ENCODE results near the gene LMX1A. TPM values are rescaled to one million over a fixed set of nuclear protein-coding genes. Genes with fewer than 3 reads are reported as not detected.

LMX1A gene
- polyA plus RNA-seq, 3 donors: not detected

- Mint-ChIP-seq H3K36me3 (no peaks in the 10 kb centered on the region), H3K9me3 (peaks cover 0 to 17% (median 4%) of the 10 kb centered on the region in 7 donors), H3K4me1 (peaks cover 8% of the 10 kb centered on the region), H3K4me3 (peak overlapping the region in 1 of 2 donors; percentile 83), H3K27me3 (ENCODE audit: low read depth in 3 of 3) (peaks cover 86 to 97% (median 92%) of the 10 kb centered on the region in 3 donors), H3K27ac (no peak overlapping the region)
- Histone ChIP-seq H3K27me3 (ENCODE audit: control insufficient read depth in 2 of 2, insufficient read depth in 2 of 2, low read length in 2 of 2) (peaks cover 79 to 96% of the 10 kb centered on the region in 2 donors), H3K9me3 (replicated peaks in 1 of 2; ENCODE audit: control insufficient read depth in 1 of 2, insufficient read depth in 1 of 2, low read length in 2 of 2) (peaks cover 0 to 44% of the 10 kb centered on the region in 2 donors), H3K4me2 (replicated peaks; ENCODE audit: extremely low read depth, low read length, poor library complexity, severe bottlenecking) (no peak overlapping the region), H3K79me2 (ENCODE audit: insufficient read depth, low read length) (no peaks in the 10 kb centered on the region), H2AFZ (ENCODE audit: insufficient read depth, low read depth, low read length, poor library complexity, severe bottlenecking) (no peak overlapping the region), H3K4me1 (ENCODE audit: control insufficient read depth in 1 of 2, insufficient read depth in 2 of 2, low read length in 2 of 2) (no peaks in the 10 kb centered on the region), H3K36me3 (replicated peaks in 1 of 2; ENCODE audit: control insufficient read depth in 1 of 2, insufficient read depth in 2 of 2, low read length in 2 of 2) (no peaks in the 10 kb centered on the region), H4K20me1 (ENCODE audit: insufficient read depth, low read length) (no peaks in the 10 kb centered on the region), H3K4me3 (replicated peaks in 1 of 3; ENCODE audit: low read depth in 2 of 3, low read length in 3 of 3) (no peak overlapping the region), H3K27ac (ENCODE audit: low read depth in 1 of 2, low read length in 2 of 2) (no peak overlapping the region), H3K9ac (ENCODE audit: insufficient read depth, low read length, poor library complexity, severe bottlenecking) (no peak overlapping the region)
- intact Hi-C loops (cut with micrococcal nuclease): no loop called here
- WGBS (ENCODE audit: insufficient coverage): 6% methylated on average over 41 of the region's 53 CpGs
- TF ChIP-seq, protein P1, sequence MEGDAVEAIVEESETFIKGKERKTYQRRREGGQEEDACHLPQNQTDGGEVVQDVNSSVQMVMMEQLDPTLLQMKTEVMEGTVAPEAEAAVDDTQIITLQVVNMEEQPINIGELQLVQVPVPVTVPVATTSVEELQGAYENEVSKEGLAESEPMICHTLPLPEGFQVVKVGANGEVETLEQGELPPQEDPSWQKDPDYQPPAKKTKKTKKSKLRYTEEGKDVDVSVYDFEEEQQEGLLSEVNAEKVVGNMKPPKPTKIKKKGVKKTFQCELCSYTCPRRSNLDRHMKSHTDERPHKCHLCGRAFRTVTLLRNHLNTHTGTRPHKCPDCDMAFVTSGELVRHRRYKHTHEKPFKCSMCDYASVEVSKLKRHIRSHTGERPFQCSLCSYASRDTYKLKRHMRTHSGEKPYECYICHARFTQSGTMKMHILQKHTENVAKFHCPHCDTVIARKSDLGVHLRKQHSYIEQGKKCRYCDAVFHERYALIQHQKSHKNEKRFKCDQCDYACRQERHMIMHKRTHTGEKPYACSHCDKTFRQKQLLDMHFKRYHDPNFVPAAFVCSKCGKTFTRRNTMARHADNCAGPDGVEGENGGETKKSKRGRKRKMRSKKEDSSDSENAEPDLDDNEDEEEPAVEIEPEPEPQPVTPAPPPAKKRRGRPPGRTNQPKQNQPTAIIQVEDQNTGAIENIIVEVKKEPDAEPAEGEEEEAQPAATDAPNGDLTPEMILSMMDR (IDR thresholded peaks at IDR 0.05): no peak
- DNase-seq: no peak
Observed at GRCh38 chr1:165355139-165355976, 1.2 kb downstream of the LMX1A start.

GRCh38 chr1:165354739-165355138 lies 1.8 kb downstream of the LMX1A start:
- DNase-seq: no peak
- intact Hi-C loops (cut with micrococcal nuclease): no loop called here
- H3K9me3 Mint-ChIP-seq: peaks cover 0 to 17% (median 4%) of the 10 kb centered on the region in 7 donors
- Histone ChIP-seq H3K36me3 (replicated peaks in 1 of 2; ENCODE audit: control insufficient read depth in 1 of 2, insufficient read depth in 2 of 2, low read length in 2 of 2) (no peaks in the 10 kb centered on the region), H4K20me1 (ENCODE audit: insufficient read depth, low read length) (no peaks in the 10 kb centered on the region), H3K4me3 (replicated peaks in 1 of 3; ENCODE audit: low read depth in 2 of 3, low read length in 3 of 3) (no peak overlapping the region), H3K79me2 (ENCODE audit: insufficient read depth, low read length) (no peaks in the 10 kb centered on the region), H3K27me3 (ENCODE audit: control insufficient read depth in 2 of 2, insufficient read depth in 2 of 2, low read length in 2 of 2) (peaks cover 82 to 97% of the 10 kb centered on the region in 2 donors), H3K27ac (ENCODE audit: low read depth in 1 of 2, low read length in 2 of 2) (no peak overlapping the region), H3K9me3 (replicated peaks in 1 of 2; ENCODE audit: control insufficient read depth in 1 of 2, insufficient read depth in 1 of 2, low read length in 2 of 2) (peaks cover 0 to 44% of the 10 kb centered on the region in 2 donors), H3K9ac (ENCODE audit: insufficient read depth, low read length, poor library complexity, severe bottlenecking) (no peak overlapping the region), H3K4me1 (ENCODE audit: control insufficient read depth in 1 of 2, insufficient read depth in 2 of 2, low read length in 2 of 2) (no peaks in the 10 kb centered on the region), H2AFZ (ENCODE audit: insufficient read depth, low read depth, low read length, poor library complexity, severe bottlenecking) (no peak overlapping the region), H3K4me2 (replicated peaks; ENCODE audit: extremely low read depth, low read length, poor library complexity, severe bottlenecking) (no peak overlapping the region)
- WGBS (ENCODE audit: insufficient coverage): 7% methylated on average over 15 of the region's 22 CpGs
- TF ChIP-seq, protein P1 (IDR thresholded peaks at IDR 0.05): no peak
- peaks cover 88 to 97% (median 95%) of the 10 kb centered on the region in 3 donors for H3K27me3 Mint-ChIP-seq (ENCODE audit: low read depth in 3 of 3)
- peaks cover 8% of the 10 kb centered on the region for H3K4me1 Mint-ChIP-seq
- H3K27ac Mint-ChIP-seq: no peak overlapping the region
- no peaks in the 10 kb centered on the region for H3K36me3 Mint-ChIP-seq
- H3K4me3 Mint-ChIP-seq: peak overlapping the region in 1 of 2 donors; percentile 83
